Colon (tissue), 2 donors: ENCODE measurements around the gene TMEM132E.

Source experiments
- FAIRE-seq: peaks from 2 replicates; lab custom pipeline; 2012; peaks lifted over from hg19 to GRCh38; lab: Jason Lieb, UNC
- donor health status: control.
- donor health status: control.

Gene TMEM132E

GRCh38 chr17:34601416-34601815, 22.0 kb downstream of the TMEM132E start:
- no peak for FAIRE-seq

- FAIRE-seq: no peak
Measured at GRCh38 chr17:34603974-34604373, 24.6 kb downstream of the TMEM132E start.

- no peak for FAIRE-seq
Measured at GRCh38 chr17:34606763-34607162, 27.4 kb downstream of the TMEM132E start.

- FAIRE-seq: no peak
Measured at GRCh38 chr17:34607917-34608316, 28.5 kb downstream of the TMEM132E start.

- no peak for FAIRE-seq
Measured at GRCh38 chr17:34609210-34609609, 29.8 kb downstream of the TMEM132E start.

GRCh38 chr17:34610039-34610438, 30.7 kb downstream of the TMEM132E start:
- FAIRE-seq: no peak

- FAIRE-seq: no peak
Measured at GRCh38 chr17:34610506-34610905, 31.1 kb downstream of the TMEM132E start.

GRCh38 chr17:34613064-34614019, 34.0 kb downstream of the TMEM132E start:
- FAIRE-seq: no peak

- FAIRE-seq: no peak
Measured at GRCh38 chr17:34614698-34615097, 35.3 kb downstream of the TMEM132E start.

- no peak for FAIRE-seq
Measured at GRCh38 chr17:34615326-34615725, 35.9 kb downstream of the TMEM132E start.

- no peak for FAIRE-seq
Measured at GRCh38 chr17:34616148-34616547, 36.8 kb downstream of the TMEM132E start.

- no peak for FAIRE-seq
Measured at GRCh38 chr17:34617398-34617797, 38.0 kb downstream of the TMEM132E start.

GRCh38 chr17:34619687-34620217, 40.4 kb downstream of the TMEM132E start:
- no peak for FAIRE-seq

- no peak for FAIRE-seq
Measured at GRCh38 chr17:34620458-34620857, 41.1 kb downstream of the TMEM132E start.

- no peak for FAIRE-seq
Measured at GRCh38 chr17:34622862-34623623, 43.7 kb downstream of the TMEM132E start.

GRCh38 chr17:34623856-34624766, 44.7 kb downstream of the TMEM132E start:
- no peak for FAIRE-seq

- no peak for FAIRE-seq
Measured at GRCh38 chr17:34624767-34625383, 45.5 kb downstream of the TMEM132E start.

GRCh38 chr17:34626121-34626681, 46.8 kb downstream of the TMEM132E start:
- FAIRE-seq: no peak

GRCh38 chr17:34628879-34629278, 49.5 kb downstream of the TMEM132E start:
- FAIRE-seq: no peak

GRCh38 chr17:34633351-34633750, 54.0 kb downstream of the TMEM132E start:
- FAIRE-seq: no peak

- no peak for FAIRE-seq
Measured at GRCh38 chr17:34633760-34634159, 54.4 kb downstream of the TMEM132E start.
